GM15510 (cell line): ENCODE measurements around the gene MST1R.

Experiments
- POLR2A ChIP-seq: IDR thresholded peaks from 3 replicates; pipeline ENCODE4 v1.6.1; 2011; ENCODE audit warnings: borderline replicate concordance; ENCODE audit not compliant: insufficient read length; ENCODE audit errors: extremely low read depth

The MST1R gene

GRCh38 chr3:49868862-49869466 is 34.7 kb downstream of the MST1R start:
- no peak for TF ChIP-seq POLR2A

GRCh38 chr3:49867871-49868321 is 35.8 kb downstream of the MST1R start:
- TF ChIP-seq POLR2A = no peak

- no peak for TF ChIP-seq POLR2A
Observed at GRCh38 chr3:49867400-49867799, 36.3 kb downstream of the MST1R start.

- TF ChIP-seq POLR2A = no peak
Observed at GRCh38 chr3:49865198-49865784, 38.4 kb downstream of the MST1R start.

- TF ChIP-seq POLR2A = no peak
Observed at GRCh38 chr3:49864505-49864904, 39.2 kb downstream of the MST1R start.

- TF ChIP-seq POLR2A = no peak
Observed at GRCh38 chr3:49859576-49860305, 43.9 kb downstream of the MST1R start.

GRCh38 chr3:49856181-49857005 is 47.3 kb downstream of the MST1R start, which contains the start of gene TRAIP:
TSS of gene TRAIP (minus strand) at chr3:49856564. CDS start at chr3:49856453, 111 bp downstream.
- TF ChIP-seq POLR2A = peak; percentile 83

- no peak for TF ChIP-seq POLR2A
Observed at GRCh38 chr3:49855662-49856061, 48.0 kb downstream of the MST1R start.

- no peak for TF ChIP-seq POLR2A
Observed at GRCh38 chr3:49845694-49846093, 58.0 kb downstream of the MST1R start.

GRCh38 chr3:49844464-49845183 is 59.0 kb downstream of the MST1R start:
- no peak for TF ChIP-seq POLR2A

GRCh38 chr3:49842843-49843517 is 60.7 kb downstream of the MST1R start:
- no peak for TF ChIP-seq POLR2A

GRCh38 chr3:49841806-49842205 is 61.9 kb downstream of the MST1R start:
- no peak for TF ChIP-seq POLR2A

- no peak for TF ChIP-seq POLR2A
Observed at GRCh38 chr3:49841126-49841696, 62.5 kb downstream of the MST1R start.
